CD14-positive monocyte (primary cell): Measurements from ENCODE around the gene CEP72. TPM values are rescaled to one million over a fixed set of nuclear protein-coding genes. Genes with fewer than 3 reads are reported as not detected.
"Not testable (repeated sequence)": the region's sequence is repeated elsewhere in the genome, so short reads cannot be mapped to it uniquely, and the experiment has no call there.

ENCODE experiments used
- DNase-seq, 3 donors: peaks; one replicate each; pipeline ENCODE4 v3.0.0-alpha.2; 2011 to 2022
- H2AFZ ChIP-seq: 2 replicates; pipeline ENCODE4 v1.6.0; 2012; ENCODE audit warnings: mild to moderate bottlenecking, low read depth, low read length, inconsistent platforms; ENCODE audit not compliant: insufficient read depth, poor library complexity, severe bottlenecking
- H3K27ac ChIP-seq, 2 donors: 1 replicate in 1 of 2; 2 replicates in 1 of 2; pipeline ENCODE4 v1.5.1; 2012 to 2013; ENCODE audit warnings: low read length in 2 of 2, control low read depth in 1 of 2, inconsistent platforms in 1 of 2, low read depth in 1 of 2, mild to moderate bottlenecking in 1 of 2
- H3K27me3 ChIP-seq, 2 donors: one replicate each; pipeline versions ENCODE4 v1.6.0 to v1.6.1; 2011 to 2013; ENCODE audit warnings: low read length in 2 of 2; ENCODE audit not compliant: control insufficient read depth in 2 of 2, insufficient read depth in 2 of 2
- H3K36me3 ChIP-seq, 2 donors: replicated peaks in 1 of 2; 1 replicate in 1 of 2; 2 replicates in 1 of 2; pipeline versions ENCODE4 v1.5.1 to v1.6.1; 2012 to 2013; ENCODE audit warnings: low read length in 2 of 2, control low read depth in 1 of 2, inconsistent platforms in 1 of 2, mild to moderate bottlenecking in 1 of 2; ENCODE audit not compliant: insufficient read depth in 2 of 2, control insufficient read depth in 1 of 2
- H3K4me1 ChIP-seq, 2 donors: 1 replicate in 1 of 2; 2 replicates in 1 of 2; pipeline versions ENCODE4 v1.5.1 to v1.6.1; 2012 to 2013; ENCODE audit warnings: low read length in 2 of 2, control low read depth in 1 of 2, inconsistent platforms in 1 of 2, mild to moderate bottlenecking in 1 of 2, moderate library complexity in 1 of 2; ENCODE audit not compliant: insufficient read depth in 2 of 2, control insufficient read depth in 1 of 2
- H3K4me2 ChIP-seq: replicated peaks from 2 replicates; pipeline ENCODE3; 2012; ENCODE audit warnings: low read length, moderate library complexity, mild to moderate bottlenecking; ENCODE audit not compliant: poor library complexity, severe bottlenecking; ENCODE audit errors: extremely low read depth
- H3K4me3 ChIP-seq, 3 experiments: fragments of 200-600 bp in 1 of 3; sonication (generic) in 1 of 3; replicated peaks in 1 of 3; 1 replicate in 2 of 3; 2 replicates in 1 of 3; pipeline ENCODE4 v1.5.1; 2011 to 2013; ENCODE audit warnings: low read length in 3 of 3, mild to moderate bottlenecking in 3 of 3, control low read depth in 2 of 3, low read depth in 2 of 3, inconsistent platforms in 1 of 3, moderate library complexity in 1 of 3
- H3K79me2 ChIP-seq: 2 replicates; pipeline ENCODE4 v1.6.0; 2012; ENCODE audit warnings: mild to moderate bottlenecking, control low read depth, inconsistent platforms, low read length, moderate library complexity; ENCODE audit not compliant: insufficient read depth
- H3K9ac ChIP-seq: 2 replicates; pipeline ENCODE4 v1.6.0; 2017; ENCODE audit warnings: low read length, mild to moderate bottlenecking; ENCODE audit not compliant: insufficient read depth, poor library complexity, severe bottlenecking
- H3K9me3 ChIP-seq, 2 donors: replicated peaks in 1 of 2; 1 replicate in 1 of 2; 2 replicates in 1 of 2; pipeline versions ENCODE4 v1.5.1 to v1.6.1; 2012 to 2013; ENCODE audit warnings: low read length in 2 of 2, control low read depth in 1 of 2; ENCODE audit not compliant: control insufficient read depth in 1 of 2, insufficient read depth in 1 of 2
- H4K20me1 ChIP-seq: 2 replicates; pipeline ENCODE4 v1.6.0; 2012; ENCODE audit warnings: mild to moderate bottlenecking, low read length, control low read depth, moderate library complexity; ENCODE audit not compliant: insufficient read depth
- H3K27ac Mint-ChIP-seq, 7 donors: one replicate each; pipeline ENCODE4 v1.8.0; 2020; ENCODE audit warnings: mild to moderate bottlenecking in 7 of 7, mixed read lengths in 7 of 7, moderate library complexity in 6 of 7, inconsistent platforms in 2 of 7
- H3K27me3 Mint-ChIP-seq, 3 donors: one replicate each; pipeline ENCODE4 v1.8.0; 2021 to 2022; ENCODE audit warnings: low read depth in 3 of 3, mild to moderate bottlenecking in 3 of 3, mixed read lengths in 3 of 3, moderate library complexity in 3 of 3, inconsistent platforms in 1 of 3
- H3K36me3 Mint-ChIP-seq, 2 donors: one replicate each; pipeline ENCODE4 v1.8.0; 2020; ENCODE audit warnings: mixed read lengths in 2 of 2, inconsistent platforms in 1 of 2, mild to moderate bottlenecking in 1 of 2
- H3K4me1 Mint-ChIP-seq: one replicate; pipeline ENCODE4 v1.8.0; 2020; ENCODE audit warnings: mild to moderate bottlenecking, mixed read lengths
- H3K4me3 Mint-ChIP-seq, 2 donors: one replicate each; pipeline ENCODE4 v1.8.0; 2020; ENCODE audit warnings: mild to moderate bottlenecking in 2 of 2, mixed read lengths in 2 of 2, moderate library complexity in 1 of 2
- H3K9me3 Mint-ChIP-seq, 7 donors: one replicate each; pipeline ENCODE4 v1.8.0; 2020 to 2022; ENCODE audit warnings: mixed read lengths in 7 of 7, mild to moderate bottlenecking in 6 of 7, moderate library complexity in 6 of 7, inconsistent platforms in 2 of 7
- WGBS: methylation state at CpG from one replicate; pipeline ENCODE4 v1.1.5; 2013; ENCODE audit warnings: missing lambda C conversion rate; ENCODE audit not compliant: insufficient coverage; 5-methylcytosine and 5-hydroxymethylcytosine counted together
- intact Hi-C, 2 donors: fragments of 100-400 bp; cut with micrococcal nuclease; formaldehyde crosslinking; loops; one replicate each; pipeline versions ENCODE4 v1.15.0 to v1.15.1; 2023
- polyA plus RNA-seq, 3 donors: library from polyadenylated mRNA; depleted of rRNA in 1 of 3; unstranded in 2 of 3; stranded (reverse) in 1 of 3; fragments of 300-500 nt in 2 of 3; fragments of >200 nt in 1 of 3; fragmentation: Illumina TruSeq in 2 of 3; gene quantifications; 1 replicate in 2 of 3; 2 replicates in 1 of 3; pipeline ENCODE4 v1.2.3, GENCODE V29; 2012 to 2021
- TF ChIP-seq, protein P1 (sequence below): fragments of 200-600 bp; IDR thresholded peaks from one replicate; pipeline ENCODE4 v1.8.0; 2022; ENCODE audit warnings: antibody characterized with exemption, mild to moderate bottlenecking

CEP72 gene
- polyA plus RNA-seq, 3 donors = 0.13 to 2.1 (median 0.24) TPM

DNA sequence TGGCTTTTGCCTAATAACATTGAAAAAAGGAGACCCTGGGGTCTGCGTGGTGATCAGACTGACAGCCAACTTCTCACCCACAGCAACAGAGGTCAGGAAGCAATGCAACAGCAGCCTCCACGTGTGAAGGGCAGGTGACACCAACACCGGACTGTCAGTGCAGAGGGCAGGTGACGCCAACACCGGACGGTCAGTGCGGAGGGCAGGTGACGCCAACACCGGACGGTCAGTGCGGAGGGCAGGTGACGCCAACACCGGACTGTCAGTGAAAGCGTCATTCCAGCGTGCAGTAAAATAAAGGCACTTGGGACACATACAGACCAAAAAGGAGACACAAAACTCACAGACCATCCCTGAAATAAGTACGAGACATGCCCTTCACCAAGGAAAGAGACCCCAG is 37.2 kb upstream of the CEP72 start:
- DNase-seq = no peak
- Histone ChIP-seq H3K9ac (no peak overlapping the region), H4K20me1 (no peaks in the 10 kb centered on the region), H3K9me3 (peaks cover 6 to 19% of the 10 kb centered on the region in 2 donors), H2AFZ (no peak overlapping the region), H3K79me2 (no peaks in the 10 kb centered on the region), H3K27me3 (peaks cover 0 to 3% of the 10 kb centered on the region in 2 donors), H3K4me3 (no peak overlapping the region), H3K4me2 (no peak overlapping the region), H3K27ac (no peak overlapping the region), H3K36me3 (no peaks in the 10 kb centered on the region), H3K4me1 (no peaks in the 10 kb centered on the region)
- Mint-ChIP-seq H3K27me3 (peaks cover 17 to 47% (median 17%) of the 10 kb centered on the region in 3 donors), H3K4me1 (no peaks in the 10 kb centered on the region), H3K36me3 (no peaks in the 10 kb centered on the region), H3K27ac (no peak overlapping the region), H3K4me3 (no peak overlapping the region), H3K9me3 (peaks cover 3 to 30% (median 15%) of the 10 kb centered on the region in 7 donors)
- TF ChIP-seq, protein P1, sequence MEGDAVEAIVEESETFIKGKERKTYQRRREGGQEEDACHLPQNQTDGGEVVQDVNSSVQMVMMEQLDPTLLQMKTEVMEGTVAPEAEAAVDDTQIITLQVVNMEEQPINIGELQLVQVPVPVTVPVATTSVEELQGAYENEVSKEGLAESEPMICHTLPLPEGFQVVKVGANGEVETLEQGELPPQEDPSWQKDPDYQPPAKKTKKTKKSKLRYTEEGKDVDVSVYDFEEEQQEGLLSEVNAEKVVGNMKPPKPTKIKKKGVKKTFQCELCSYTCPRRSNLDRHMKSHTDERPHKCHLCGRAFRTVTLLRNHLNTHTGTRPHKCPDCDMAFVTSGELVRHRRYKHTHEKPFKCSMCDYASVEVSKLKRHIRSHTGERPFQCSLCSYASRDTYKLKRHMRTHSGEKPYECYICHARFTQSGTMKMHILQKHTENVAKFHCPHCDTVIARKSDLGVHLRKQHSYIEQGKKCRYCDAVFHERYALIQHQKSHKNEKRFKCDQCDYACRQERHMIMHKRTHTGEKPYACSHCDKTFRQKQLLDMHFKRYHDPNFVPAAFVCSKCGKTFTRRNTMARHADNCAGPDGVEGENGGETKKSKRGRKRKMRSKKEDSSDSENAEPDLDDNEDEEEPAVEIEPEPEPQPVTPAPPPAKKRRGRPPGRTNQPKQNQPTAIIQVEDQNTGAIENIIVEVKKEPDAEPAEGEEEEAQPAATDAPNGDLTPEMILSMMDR = no peak
- intact Hi-C loops = no loop called here
- 96% methylated on average over 12 of the region's 16 CpGs for WGBS

DNA sequence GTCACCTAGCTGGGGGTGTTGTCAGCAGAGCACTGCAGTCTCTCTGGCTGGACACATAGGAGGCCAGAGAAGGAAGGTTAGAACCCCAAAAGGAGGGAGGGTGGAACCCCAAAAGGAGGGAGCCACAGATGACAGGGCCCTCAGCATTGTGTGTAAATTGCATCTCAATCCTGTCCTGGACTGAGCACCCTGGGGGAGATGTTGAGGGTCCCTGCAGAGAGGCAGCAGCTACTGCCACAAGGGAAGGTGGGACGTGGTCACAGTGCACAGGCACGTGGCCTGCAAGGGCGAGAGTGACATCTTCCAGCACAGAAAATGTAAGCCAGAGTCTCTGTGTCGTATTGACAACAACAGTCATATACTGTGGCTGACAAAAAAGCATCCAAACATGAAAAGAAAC is 36.5 kb upstream of the CEP72 start:
- Histone ChIP-seq H3K79me2 (no peaks in the 10 kb centered on the region), H3K36me3 (no peaks in the 10 kb centered on the region), H3K4me3 (no peak overlapping the region), H3K4me2 (no peak overlapping the region), H3K9ac (no peak overlapping the region), H3K27ac (no peak overlapping the region), H3K4me1 (no peaks in the 10 kb centered on the region), H3K27me3 (peaks cover 0 to 3% of the 10 kb centered on the region in 2 donors), H2AFZ (no peak overlapping the region), H4K20me1 (no peaks in the 10 kb centered on the region), H3K9me3 (peaks cover 6 to 19% of the 10 kb centered on the region in 2 donors)
- WGBS = 79% methylated on average over 3 of the region's 4 CpGs
- no peak overlapping the region for H3K4me3 Mint-ChIP-seq
- H3K36me3 Mint-ChIP-seq = no peaks in the 10 kb centered on the region
- H3K27ac Mint-ChIP-seq = no peak overlapping the region
- intact Hi-C loops = no loop called here
- H3K27me3 Mint-ChIP-seq = peaks cover 23 to 50% (median 23%) of the 10 kb centered on the region in 3 donors
- TF ChIP-seq, protein P1 = no peak
- peaks cover 3 to 30% (median 15%) of the 10 kb centered on the region in 7 donors for H3K9me3 Mint-ChIP-seq
- DNase-seq = no peak
- no peaks in the 10 kb centered on the region for H3K4me1 Mint-ChIP-seq

DNA sequence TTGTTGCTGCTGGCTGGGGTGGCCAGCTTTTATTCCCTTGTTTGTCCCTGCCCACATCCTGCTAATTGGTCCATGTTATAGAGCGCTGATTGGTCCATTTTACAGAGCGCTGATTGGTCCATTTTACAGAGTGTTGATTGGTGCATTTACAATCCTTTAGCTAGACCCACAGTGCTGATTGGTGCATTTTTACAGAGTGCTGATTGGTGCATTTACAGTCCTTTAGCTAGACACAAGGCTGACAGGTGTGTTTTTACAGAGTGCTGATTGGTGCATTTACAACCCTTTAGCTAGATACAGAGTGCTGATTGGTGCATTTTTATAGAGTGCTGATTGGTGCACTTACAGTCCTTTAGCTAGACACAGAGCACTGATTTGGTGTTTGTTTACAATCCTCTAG is 34.9 kb upstream of the CEP72 start:
- H3K36me3 Mint-ChIP-seq, H3K4me1 ChIP-seq, H3K27ac ChIP-seq, H3K27ac Mint-ChIP-seq, intact Hi-C loops, H3K4me3 Mint-ChIP-seq, H3K4me2 ChIP-seq, H3K4me3 ChIP-seq, DNase-seq, H3K79me2 ChIP-seq, H3K9ac ChIP-seq, H3K36me3 ChIP-seq, H4K20me1 ChIP-seq, H3K4me1 Mint-ChIP-seq, H2AFZ ChIP-seq: not testable (repeated sequence)
- H3K27me3 Mint-ChIP-seq = peaks cover 30 to 61% (median 32%) of the 10 kb centered on the region in 3 donors
- Histone ChIP-seq H3K9me3 (peaks cover 6 to 19% of the 10 kb centered on the region in 2 donors), H3K27me3 (peaks cover 0 to 12% of the 10 kb centered on the region in 2 donors)
- peaks cover 3 to 30% (median 17%) of the 10 kb centered on the region in 7 donors for H3K9me3 Mint-ChIP-seq
- WGBS = 100% methylated on average over 1 of the region's 2 CpGs
